ENCODE results near the gene GJB3.
"Not testable (repeated sequence)": the region's sequence is repeated elsewhere in the genome, so short reads cannot be mapped to it uniquely, and the experiment has no call there.

Gene GJB3

GRCh38 chr1:34771573-34772371 is 9.2 kb upstream of the GJB3 start:
- no peak overlapping the region for H3K4me3 ChIP-seq (ENCODE audit: insufficient read length, low read depth)
- no peaks in the 10 kb centered on the region for H3K36me3 ChIP-seq (ENCODE audit: insufficient read depth, insufficient read length, low read length)
- H3K27me3 ChIP-seq (ENCODE audit: insufficient read depth, insufficient read length): peaks cover 2% of the 10 kb centered on the region
- TF ChIP-seq YY1 (IDR thresholded peaks at IDR 0.05; ENCODE audit: insufficient read depth, insufficient read length) (no peak), SUZ12 (IDR thresholded peaks at IDR 0.05; ENCODE audit: extremely low read depth, insufficient read depth, insufficient read length) (no peak), ZNF274 (IDR thresholded peaks at IDR 0.05; ENCODE audit: low read depth, low read length) (no peak)
- H3K9me3 ChIP-seq (ENCODE audit: insufficient read depth, low read length): no peaks in the 10 kb centered on the region
- H3K9ac ChIP-seq (ENCODE audit: insufficient read length, low read depth): no peak overlapping the region
- DNase-seq (ENCODE audit: low read depth, low spot score): no peak
- peaks cover 8% of the 10 kb centered on the region for H3K4me1 ChIP-seq (ENCODE audit: insufficient read depth, insufficient read length)

GRCh38 chr1:34773114-34773513 is 7.9 kb upstream of the GJB3 start:
- not testable (repeated sequence) for H3K27me3 ChIP-seq (ENCODE audit: insufficient read depth, insufficient read length); H3K4me1 ChIP-seq (ENCODE audit: insufficient read depth, insufficient read length); H3K36me3 ChIP-seq (ENCODE audit: insufficient read depth, insufficient read length, low read length); DNase-seq (ENCODE audit: low read depth, low spot score); H3K4me3 ChIP-seq (ENCODE audit: insufficient read length, low read depth); H3K9ac ChIP-seq (ENCODE audit: insufficient read length, low read depth); H3K9me3 ChIP-seq (ENCODE audit: insufficient read depth, low read length)

DNA sequence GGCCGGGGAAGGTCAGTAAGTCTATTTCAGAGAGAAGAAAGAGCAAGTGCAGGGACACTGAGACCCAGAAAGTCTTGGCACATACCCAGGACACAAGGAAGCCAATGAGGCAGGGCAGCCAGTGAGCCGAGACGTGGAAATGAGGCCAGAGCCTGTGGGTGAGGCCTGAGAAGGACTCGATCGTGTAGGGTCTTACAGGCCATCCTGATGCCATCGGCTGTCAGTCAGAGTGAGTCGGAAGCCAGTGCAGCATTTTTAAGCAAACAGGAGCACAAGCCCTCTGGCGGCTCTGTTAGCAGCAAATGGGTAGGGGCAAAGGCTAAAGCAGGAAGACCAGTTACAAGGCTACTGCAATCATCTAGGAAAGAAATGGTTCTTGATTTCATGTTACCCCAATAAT is 6.1 kb upstream of the GJB3 start:
- no peak overlapping the region for H3K9ac ChIP-seq (ENCODE audit: insufficient read length, low read depth)
- TF ChIP-seq ZNF274 (IDR thresholded peaks at IDR 0.05; ENCODE audit: low read depth, low read length) (no peak), YY1 (IDR thresholded peaks at IDR 0.05; ENCODE audit: insufficient read depth, insufficient read length) (no peak), SUZ12 (IDR thresholded peaks at IDR 0.05; ENCODE audit: extremely low read depth, insufficient read depth, insufficient read length) (no peak)
- peaks cover 14% of the 10 kb centered on the region for H3K27me3 ChIP-seq (ENCODE audit: insufficient read depth, insufficient read length)
- no peaks in the 10 kb centered on the region for H3K9me3 ChIP-seq (ENCODE audit: insufficient read depth, low read length)
- no peak for DNase-seq (ENCODE audit: low read depth, low spot score)
- H3K4me1 ChIP-seq (ENCODE audit: insufficient read depth, insufficient read length): peaks cover 8% of the 10 kb centered on the region
- no peaks in the 10 kb centered on the region for H3K36me3 ChIP-seq (ENCODE audit: insufficient read depth, insufficient read length, low read length)
- no peak overlapping the region for H3K4me3 ChIP-seq (ENCODE audit: insufficient read length, low read depth)

DNA sequence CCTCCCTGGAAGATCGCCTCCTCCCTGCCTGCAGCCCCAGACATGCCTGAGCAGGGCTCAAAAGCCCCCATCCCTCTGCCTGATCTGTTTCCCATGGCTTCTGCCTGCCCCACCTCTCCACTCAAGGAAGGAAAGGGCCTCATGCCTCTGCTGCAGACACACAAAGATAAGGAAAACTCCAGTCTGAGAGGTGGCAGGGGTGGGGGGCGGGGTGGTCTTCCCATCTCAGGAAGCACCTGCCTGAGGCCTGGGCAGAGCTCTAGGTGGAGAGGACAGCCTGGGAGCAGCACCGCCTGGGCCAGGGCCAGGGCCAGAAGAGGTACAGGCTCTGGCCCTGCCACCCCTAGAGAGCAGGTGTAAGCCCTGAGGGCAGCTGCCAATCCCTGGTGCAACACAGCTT is 4.1 kb upstream of the GJB3 start:
- peaks cover 31% of the 10 kb centered on the region for H3K27me3 ChIP-seq (ENCODE audit: insufficient read depth, insufficient read length)
- no peak overlapping the region for H3K9ac ChIP-seq (ENCODE audit: insufficient read length, low read depth)
- no peaks in the 10 kb centered on the region for H3K4me1 ChIP-seq (ENCODE audit: insufficient read depth, insufficient read length)
- no peaks in the 10 kb centered on the region for H3K9me3 ChIP-seq (ENCODE audit: insufficient read depth, low read length)
- no peak for TF ChIP-seq SUZ12 (IDR thresholded peaks at IDR 0.05; ENCODE audit: extremely low read depth, insufficient read depth, insufficient read length)
- no peak for TF ChIP-seq ZNF274 (IDR thresholded peaks at IDR 0.05; ENCODE audit: low read depth, low read length)
- TF ChIP-seq YY1 (IDR thresholded peaks at IDR 0.05; ENCODE audit: insufficient read depth, insufficient read length): no peak
- H3K36me3 ChIP-seq (ENCODE audit: insufficient read depth, insufficient read length, low read length): no peaks in the 10 kb centered on the region
- no peak overlapping the region for H3K4me3 ChIP-seq (ENCODE audit: insufficient read length, low read depth)
- no peak for DNase-seq (ENCODE audit: low read depth, low spot score)

DNA sequence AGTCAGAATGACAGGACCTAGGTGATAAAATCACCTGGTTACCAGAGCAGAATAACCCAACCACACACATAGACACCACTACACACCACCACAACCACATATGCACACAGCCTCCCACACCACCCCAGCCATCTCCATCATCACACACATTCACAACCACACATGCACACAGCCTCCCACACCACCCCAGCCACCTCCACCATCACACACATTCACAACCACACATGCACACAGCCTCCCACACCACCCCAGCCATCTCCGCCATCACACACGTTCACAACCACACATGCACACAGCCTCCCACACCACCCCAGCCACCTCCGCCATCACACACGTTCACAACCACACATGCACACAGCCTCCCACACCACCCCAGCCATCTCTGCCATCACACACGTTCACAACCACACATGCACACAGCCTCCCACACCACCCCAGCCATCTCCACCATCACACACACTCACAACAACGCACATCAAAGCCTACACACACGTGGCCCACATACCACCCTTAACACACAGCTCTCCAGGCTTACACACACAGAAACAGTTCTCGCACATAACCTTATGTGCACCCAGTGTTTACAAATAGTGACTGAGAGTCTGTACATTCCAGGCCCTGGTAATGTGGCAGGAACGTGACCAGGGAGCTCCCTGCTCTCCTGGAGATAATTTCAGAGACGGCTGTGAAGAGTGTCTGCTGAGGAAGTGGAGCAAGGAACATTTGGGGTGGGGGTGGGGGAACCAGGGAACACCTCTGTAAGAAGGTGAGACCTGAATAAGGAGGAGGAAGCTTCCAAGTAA is 3.3 kb upstream of the GJB3 start:
- TF ChIP-seq SUZ12 (IDR thresholded peaks at IDR 0.05; ENCODE audit: extremely low read depth, insufficient read depth, insufficient read length) (no peak), YY1 (IDR thresholded peaks at IDR 0.05; ENCODE audit: insufficient read depth, insufficient read length) (no peak), ZNF274 (IDR thresholded peaks at IDR 0.05; ENCODE audit: low read depth, low read length) (no peak)
- no peaks in the 10 kb centered on the region for H3K36me3 ChIP-seq (ENCODE audit: insufficient read depth, insufficient read length, low read length)
- no peak overlapping the region for H3K9ac ChIP-seq (ENCODE audit: insufficient read length, low read depth)

DNA sequence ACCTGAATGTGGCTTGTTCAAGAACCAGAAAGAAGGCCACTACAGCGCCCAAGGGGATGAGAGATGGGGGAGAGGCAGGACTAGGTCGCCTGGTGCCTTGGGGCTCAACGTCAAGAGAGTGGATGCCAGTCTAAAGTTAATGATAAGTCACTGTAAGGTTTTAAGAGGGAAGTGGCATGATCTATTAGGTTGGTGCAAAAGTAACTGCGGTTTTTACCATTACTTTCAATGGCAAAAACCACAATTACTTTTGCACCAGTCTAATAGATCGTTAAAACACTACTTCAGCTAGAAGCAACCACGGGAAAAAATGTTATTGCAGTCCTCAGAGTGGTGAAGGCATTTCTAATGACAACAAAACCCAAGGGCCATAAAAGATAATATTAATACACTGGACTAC is 2.6 kb upstream of the GJB3 start:
- H3K9me3 ChIP-seq (ENCODE audit: insufficient read depth, low read length): no peaks in the 10 kb centered on the region
- no peak for TF ChIP-seq YY1 (IDR thresholded peaks at IDR 0.05; ENCODE audit: insufficient read depth, insufficient read length)
- no peak for TF ChIP-seq ZNF274 (IDR thresholded peaks at IDR 0.05; ENCODE audit: low read depth, low read length)
- no peak for TF ChIP-seq SUZ12 (IDR thresholded peaks at IDR 0.05; ENCODE audit: extremely low read depth, insufficient read depth, insufficient read length)
- H3K27me3 ChIP-seq (ENCODE audit: insufficient read depth, insufficient read length): peaks cover 42% of the 10 kb centered on the region
- H3K4me3 ChIP-seq (ENCODE audit: insufficient read length, low read depth): no peak overlapping the region
- H3K9ac ChIP-seq (ENCODE audit: insufficient read length, low read depth): no peak overlapping the region
- H3K36me3 ChIP-seq (ENCODE audit: insufficient read depth, insufficient read length, low read length): no peaks in the 10 kb centered on the region
- peaks cover 2% of the 10 kb centered on the region for H3K4me1 ChIP-seq (ENCODE audit: insufficient read depth, insufficient read length)
- no peak for DNase-seq (ENCODE audit: low read depth, low spot score)

More for the DNA sequence above, 3.3 kb upstream of the GJB3 start:
- no peak overlapping the region for H3K4me3 ChIP-seq (ENCODE audit: insufficient read length, low read depth)
- H3K27me3 ChIP-seq (ENCODE audit: insufficient read depth, insufficient read length): peaks cover 39% of the 10 kb centered on the region
- H3K4me1 ChIP-seq (ENCODE audit: insufficient read depth, insufficient read length): peaks cover 2% of the 10 kb centered on the region
- no peak for DNase-seq (ENCODE audit: low read depth, low spot score)
- no peaks in the 10 kb centered on the region for H3K9me3 ChIP-seq (ENCODE audit: insufficient read depth, low read length)

- Histone ChIP-seq H3K4me3 (ENCODE audit: insufficient read length, low read depth) (no peak overlapping the region), H3K27me3 (ENCODE audit: insufficient read depth, insufficient read length) (peaks cover 46% of the 10 kb centered on the region)
- TF ChIP-seq SUZ12 (IDR thresholded peaks at IDR 0.05; ENCODE audit: extremely low read depth, insufficient read depth, insufficient read length) (no peak), ZNF274 (IDR thresholded peaks at IDR 0.05; ENCODE audit: low read depth, low read length) (no peak), YY1 (IDR thresholded peaks at IDR 0.05; ENCODE audit: insufficient read depth, insufficient read length) (no peak)
Observed at GRCh38 chr1:34779005-34779404, 2.0 kb upstream of the GJB3 start.

More at GRCh38 chr1:34779005-34779404, 2.0 kb upstream of the GJB3 start:
- no peaks in the 10 kb centered on the region for H3K36me3 ChIP-seq (ENCODE audit: insufficient read depth, insufficient read length, low read length)
- H3K9me3 ChIP-seq (ENCODE audit: insufficient read depth, low read length): no peaks in the 10 kb centered on the region
- no peak overlapping the region for H3K9ac ChIP-seq (ENCODE audit: insufficient read length, low read depth)
- DNase-seq (ENCODE audit: low read depth, low spot score): no peak
- H3K4me1 ChIP-seq (ENCODE audit: insufficient read depth, insufficient read length): peaks cover 2% of the 10 kb centered on the region

All from NT2/D1 (cell line).